Globus pallidus (tissue), 1 donor: ENCODE measurements around the gene LHX4.

Experiments
- DNase-seq: peaks from one replicate; pipeline ENCODE4 v3.0.0-alpha.2; 2015; ENCODE audit warnings: low spot score

The LHX4 gene

DNA sequence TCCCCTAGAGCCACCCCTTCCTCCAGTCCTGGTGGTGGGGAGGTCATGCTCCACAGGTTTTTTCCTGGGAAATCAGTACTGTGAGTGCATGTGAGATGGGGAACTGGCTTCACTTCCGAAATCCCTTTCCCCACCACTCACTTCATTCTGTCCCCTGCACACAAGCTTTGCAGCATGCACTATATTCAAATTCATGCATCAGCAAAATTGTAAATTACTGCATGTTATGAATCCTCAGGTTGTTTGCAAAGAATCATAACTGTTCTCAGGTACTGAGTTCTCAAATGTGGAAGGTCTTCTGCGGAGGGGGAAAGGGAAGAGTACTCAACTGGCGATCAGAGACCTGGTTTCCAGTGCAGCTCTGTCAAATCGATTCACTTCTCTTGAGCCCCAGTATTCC, 42.3 kb downstream of the LHX4 start:
- DNase-seq = no peak

DNA sequence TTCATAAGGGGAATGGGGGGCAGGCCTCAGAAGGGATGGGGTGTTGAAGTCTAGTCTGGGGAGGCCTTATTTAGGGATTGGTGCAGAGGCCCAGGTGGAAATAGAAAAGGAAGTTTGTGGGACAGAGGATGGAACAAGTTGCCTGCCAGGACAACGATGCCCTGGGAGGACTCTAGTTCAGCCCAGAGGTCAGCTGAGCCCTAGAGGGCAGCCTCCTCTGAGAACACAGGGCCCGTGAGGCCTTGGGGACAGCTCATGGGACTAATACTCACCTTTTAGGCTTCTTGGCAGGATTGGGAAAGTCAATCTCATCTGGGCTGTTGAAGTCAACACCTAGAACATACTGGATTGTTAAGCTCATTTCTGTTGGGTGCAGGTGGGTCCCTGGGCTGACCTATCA, 43.0 kb downstream of the LHX4 start:
- DNase-seq = no peak

GRCh38 chr1:180274221-180274620, 44.2 kb downstream of the LHX4 start:
- no peak for DNase-seq

- DNase-seq = no peak
Observed at GRCh38 chr1:180275726-180276125, 45.7 kb downstream of the LHX4 start.

DNA sequence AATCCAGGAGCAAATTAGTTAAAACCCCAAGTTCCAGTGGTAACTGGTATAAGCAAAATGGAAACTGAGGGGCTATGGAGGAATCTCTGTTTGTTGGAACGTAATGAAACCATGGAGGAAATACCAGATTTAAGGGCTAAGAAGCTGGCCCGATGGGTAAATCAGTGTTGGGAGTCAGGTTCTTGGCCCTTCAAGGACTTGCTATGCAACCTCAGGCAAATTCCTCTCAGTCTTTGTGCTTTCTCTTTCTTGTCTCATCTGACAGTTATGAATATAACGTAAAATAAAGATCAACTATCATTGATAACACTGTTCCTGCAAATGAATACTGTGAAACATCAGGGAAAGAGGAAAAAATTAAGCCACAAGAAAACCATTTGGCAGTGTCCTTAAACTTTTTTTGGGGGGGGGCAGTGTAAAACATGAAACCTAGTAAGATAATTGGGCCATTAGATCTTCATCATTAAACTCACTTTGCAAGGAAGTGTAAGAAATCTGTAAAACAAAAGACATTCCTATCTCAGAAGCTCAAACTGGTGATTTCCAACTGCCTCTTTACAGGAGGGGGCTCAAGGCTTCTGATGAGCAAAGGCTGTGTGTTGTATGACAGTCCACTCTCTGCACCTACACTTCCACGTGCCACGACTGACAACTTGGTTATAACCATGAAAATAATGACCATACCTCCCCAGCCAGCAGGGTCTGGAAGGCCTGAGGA, 47.6 kb downstream of the LHX4 start:
- DNase-seq = no peak

DNA sequence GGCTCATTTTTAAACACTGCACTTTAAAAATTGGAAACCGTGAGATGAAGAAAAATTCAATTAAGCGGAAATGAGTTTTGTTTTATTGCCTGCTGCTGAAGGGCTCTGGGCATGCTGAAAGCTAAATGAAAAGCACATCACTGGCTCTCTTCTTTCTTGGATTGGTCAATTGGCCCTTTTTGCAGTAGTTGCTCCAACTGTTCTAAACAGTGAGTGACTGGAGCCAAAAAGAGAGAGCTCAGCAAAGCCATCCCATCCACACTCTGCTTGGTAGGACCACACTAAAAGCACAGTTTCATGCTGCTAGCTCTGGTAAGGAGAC, 48.1 kb downstream of the LHX4 start:
- DNase-seq = peak; percentile 13

GRCh38 chr1:180278596-180279395, 48.7 kb downstream of the LHX4 start:
- peak; percentile 20 for DNase-seq

GRCh38 chr1:180279651-180280050, 49.6 kb downstream of the LHX4 start:
- DNase-seq = no peak

DNA sequence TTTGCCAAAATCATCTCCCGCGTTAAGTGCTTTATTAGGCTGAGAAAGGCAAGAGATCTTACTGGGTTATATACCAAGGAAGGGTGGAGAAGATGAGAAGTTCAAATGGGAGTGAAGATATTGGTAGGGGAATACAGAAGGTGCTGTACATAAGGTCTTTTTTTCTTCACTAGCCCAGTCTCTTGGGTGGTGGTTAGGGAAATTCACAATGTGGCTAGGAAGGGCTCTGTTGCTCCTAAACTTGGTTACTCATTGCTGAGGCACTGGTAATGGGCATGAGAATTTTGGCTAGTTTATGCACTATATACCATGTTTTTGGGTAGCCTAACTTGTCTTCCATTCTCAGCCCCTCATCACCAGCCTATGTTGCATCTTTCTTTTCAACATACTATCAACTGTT, 50.6 kb downstream of the LHX4 start:
- no peak for DNase-seq

- no peak for DNase-seq
Observed at GRCh38 chr1:180281490-180281889, 51.4 kb downstream of the LHX4 start.

DNA sequence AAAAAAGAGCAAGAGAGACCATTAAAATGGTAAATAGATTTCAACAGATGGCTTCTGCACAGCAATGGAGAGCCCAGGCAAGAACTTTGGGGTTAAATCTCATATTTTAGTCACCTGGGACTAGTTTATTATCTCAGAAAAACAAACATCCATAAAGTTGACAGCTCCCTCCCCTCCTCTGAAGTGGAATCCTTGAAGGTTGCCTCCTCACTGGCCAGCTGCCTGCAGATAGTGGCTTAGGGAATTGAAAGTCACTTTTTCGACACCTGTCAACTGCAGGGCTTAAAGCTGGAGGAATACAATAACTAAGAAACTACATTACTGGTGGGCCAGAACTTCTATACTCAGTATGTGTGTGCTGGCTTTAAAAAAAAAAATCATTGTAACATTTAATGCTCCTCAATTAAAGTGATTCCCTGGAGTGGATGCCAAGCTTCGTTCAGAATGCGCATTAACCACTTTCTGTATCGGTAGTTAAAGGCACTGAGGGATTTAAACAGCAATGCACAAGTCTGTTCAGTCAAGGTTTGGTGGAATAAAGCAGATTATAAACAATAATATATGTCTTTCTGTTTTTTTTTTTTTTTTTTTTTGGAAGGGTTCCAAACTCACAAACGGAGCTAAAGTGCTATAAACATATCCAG, 52.5 kb downstream of the LHX4 start:
- no peak for DNase-seq

GRCh38 chr1:180283098-180283497, 53.0 kb downstream of the LHX4 start:
- DNase-seq = no peak

- DNase-seq = no peak
Observed at GRCh38 chr1:180286417-180286816, 56.4 kb downstream of the LHX4 start.

- peak; percentile 26 for DNase-seq
Observed at GRCh38 chr1:180287988-180288705, 58.1 kb downstream of the LHX4 start.

GRCh38 chr1:180288940-180289339, 58.9 kb downstream of the LHX4 start:
- DNase-seq = no peak

DNA sequence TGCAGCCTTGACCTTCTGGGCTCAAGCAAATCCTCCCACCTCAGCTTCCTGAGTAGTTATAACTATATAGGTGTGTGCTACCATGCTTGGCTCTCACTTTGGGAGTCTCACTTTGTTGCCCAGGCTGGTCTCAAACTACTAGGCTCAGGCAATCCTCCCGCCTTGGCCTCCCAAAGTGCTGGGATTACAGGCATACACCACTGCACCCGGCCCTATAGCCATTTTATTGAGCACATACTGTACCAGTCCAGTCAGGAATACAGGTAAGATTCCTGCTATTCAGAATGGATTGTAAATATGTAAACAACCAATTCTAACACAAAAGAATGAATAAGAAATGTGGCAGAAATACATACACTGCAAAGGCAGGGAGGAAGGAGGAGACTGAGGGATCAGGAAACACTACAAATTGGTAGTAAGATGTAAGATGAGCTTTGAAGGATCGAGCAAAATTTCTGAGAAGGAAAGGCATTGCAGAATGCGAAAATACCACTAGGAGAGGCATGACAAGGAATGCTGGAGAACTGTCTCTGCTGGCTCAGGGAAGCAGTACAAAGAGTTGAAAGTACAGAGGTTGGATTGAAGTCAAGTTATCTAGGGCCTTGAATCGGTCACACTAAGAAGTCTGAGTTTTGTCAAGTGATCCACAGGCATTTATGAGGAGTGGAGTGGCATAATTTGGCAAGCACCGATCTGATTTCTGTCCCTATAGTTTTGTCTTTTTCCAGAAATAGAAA, 60.4 kb downstream of the LHX4 start:
- DNase-seq = no peak

- DNase-seq = no peak
Observed at GRCh38 chr1:180291004-180291403, 60.9 kb downstream of the LHX4 start.

DNA sequence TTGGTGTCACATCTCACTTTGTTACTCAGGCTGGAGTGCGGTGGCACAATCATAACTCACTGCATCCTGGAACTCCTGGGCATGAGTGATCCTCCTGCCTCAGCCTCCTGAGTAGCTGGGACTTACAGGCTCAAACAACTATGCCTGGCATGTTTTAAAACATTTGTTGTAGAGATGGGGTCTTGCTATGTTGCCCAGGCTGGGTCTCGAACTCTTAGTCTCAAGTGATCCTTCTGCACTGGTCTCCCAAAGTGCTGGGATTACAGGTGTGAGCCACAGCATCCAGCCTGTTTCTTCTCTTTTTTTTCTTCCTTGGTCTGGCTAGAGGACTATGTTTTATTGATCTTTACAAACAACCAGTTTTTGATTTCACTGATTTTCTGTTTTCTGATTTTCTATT, 64.6 kb downstream of the LHX4 start:
- DNase-seq = no peak

GRCh38 chr1:180295999-180296398, 65.9 kb downstream of the LHX4 start:
- no peak for DNase-seq

DNA sequence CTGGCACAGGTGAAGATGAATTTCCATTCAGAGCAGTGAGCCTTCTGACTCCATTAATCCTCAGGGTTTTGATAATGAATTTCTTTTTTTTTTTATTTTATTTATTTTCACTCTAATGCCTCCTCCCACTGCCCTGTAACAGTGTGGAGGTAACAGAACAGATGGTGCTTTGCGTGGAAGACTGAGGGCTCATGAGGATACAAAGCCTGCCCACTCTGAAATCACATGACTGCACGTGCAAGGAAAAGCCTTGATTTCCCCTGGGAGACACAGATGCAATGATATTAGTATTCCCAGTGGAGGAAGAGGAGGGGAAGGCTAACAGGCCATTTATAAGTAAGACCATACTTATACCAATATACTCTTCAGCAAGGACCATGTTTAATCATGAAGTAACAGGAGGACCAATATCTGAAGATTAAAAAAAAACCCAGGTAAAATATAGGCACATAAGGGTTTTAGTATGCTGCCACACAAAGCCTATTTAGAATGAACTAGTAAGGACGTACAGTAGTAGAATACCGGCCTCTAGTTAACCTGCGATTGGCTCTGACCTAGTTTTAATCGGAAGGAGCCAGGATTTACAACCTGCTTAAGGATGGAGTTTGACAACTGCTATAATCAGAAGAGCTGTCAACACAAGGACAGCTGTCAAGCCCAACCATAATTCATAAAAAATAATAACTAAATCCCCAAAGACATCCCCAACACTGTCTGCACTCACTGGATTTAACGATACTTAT, 69.6 kb downstream of the LHX4 start:
- no peak for DNase-seq

DNA sequence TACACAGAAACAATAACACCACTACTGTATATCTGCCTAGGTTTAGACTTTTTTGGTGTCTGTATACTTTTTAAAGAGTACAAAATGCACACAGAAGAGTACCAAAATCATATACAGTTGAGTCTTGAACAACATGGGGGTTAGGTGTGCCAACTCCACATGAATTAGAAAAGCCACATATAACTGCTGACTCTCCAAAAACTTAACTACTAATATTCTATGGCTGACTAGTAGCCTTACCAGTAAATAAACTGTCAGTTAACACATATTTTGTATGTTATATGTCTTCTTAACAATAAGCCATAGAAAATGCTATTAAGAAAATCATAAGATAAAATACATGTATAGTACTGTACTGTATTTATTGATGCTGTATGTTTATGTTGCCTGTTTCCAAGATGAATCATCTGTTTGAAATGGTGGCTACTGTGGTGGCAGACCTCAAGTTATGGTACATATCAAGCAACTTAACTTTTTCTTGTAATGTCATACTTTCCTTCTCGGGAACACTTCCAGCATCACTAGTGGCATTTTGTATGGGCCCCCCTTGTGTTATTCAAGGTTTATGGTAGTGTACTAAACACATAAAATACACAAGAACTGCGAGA, 71.2 kb downstream of the LHX4 start:
- DNase-seq = no peak
